K562 (cell line): ENCODE data around the gene MAGI2.

Source experiments
- ERF ChIP-seq: fragments of 450-650 bp; formaldehyde crosslinking; IDR thresholded peaks from 2 replicates; pipeline ENCODE4 v1.4.0; 2020; ENCODE audit warnings: mild to moderate bottlenecking, mixed read lengths
- FOXJ3 ChIP-seq: sonication (generic); formaldehyde crosslinking; IDR thresholded peaks from 2 replicates; pipeline ENCODE4 v1.4.0; 2020; ENCODE audit warnings: mild to moderate bottlenecking, missing genetic modification reagents
- HCFC1 ChIP-seq: IDR thresholded peaks from 2 replicates; pipeline ENCODE4 v1.6.1; 2012; ENCODE audit warnings: low read depth, low read length, improper control_type of control experiment
- MYC ChIP-seq, 2 experiments: fragments of 250-450 bp in 1 of 2; sonication (Bioruptor Pico) in 1 of 2; IDR thresholded peaks; 2 replicates each; pipeline versions ENCODE4 v1.5.1 to v1.6.1; 2012 to 2021; ENCODE audit warnings: low read depth in 2 of 2, borderline replicate concordance in 1 of 2, improper control_type of control experiment in 1 of 2, low read length in 1 of 2, mild to moderate bottlenecking in 1 of 2, moderate library complexity in 1 of 2
- POLR2AphosphoS5 ChIP-seq: IDR thresholded peaks from 2 replicates; pipeline ENCODE4 v1.6.1; 2011; ENCODE audit warnings: mild to moderate bottlenecking, low read depth, low read length, moderate library complexity; ENCODE audit not compliant: control insufficient read depth, insufficient read depth
- TF ChIP-seq, protein P1 (sequence below): IDR thresholded peaks from 3 replicates; pipeline ENCODE4 v1.6.1; 2011; ENCODE audit warnings: borderline replicate concordance, mild to moderate bottlenecking, moderate library complexity; ENCODE audit not compliant: insufficient read length; ENCODE audit errors: extremely low read depth
- TF ChIP-seq, protein P2 (sequence below), 3 experiments: IDR thresholded peaks in 2 of 3; conservative IDR thresholded peaks in 1 of 3; 2 replicates each; pipeline ENCODE4 v1.5.1; 2011 to 2012; ENCODE audit warnings: low read length in 3 of 3, mild to moderate bottlenecking in 3 of 3, control low read depth in 2 of 3, improper control_type of control experiment in 1 of 3, inconsistent platforms in 1 of 3, low read depth in 1 of 3, mixed read lengths in 1 of 3, moderate library complexity in 1 of 3; ENCODE audit not compliant: insufficient read depth in 2 of 3

DNA sequence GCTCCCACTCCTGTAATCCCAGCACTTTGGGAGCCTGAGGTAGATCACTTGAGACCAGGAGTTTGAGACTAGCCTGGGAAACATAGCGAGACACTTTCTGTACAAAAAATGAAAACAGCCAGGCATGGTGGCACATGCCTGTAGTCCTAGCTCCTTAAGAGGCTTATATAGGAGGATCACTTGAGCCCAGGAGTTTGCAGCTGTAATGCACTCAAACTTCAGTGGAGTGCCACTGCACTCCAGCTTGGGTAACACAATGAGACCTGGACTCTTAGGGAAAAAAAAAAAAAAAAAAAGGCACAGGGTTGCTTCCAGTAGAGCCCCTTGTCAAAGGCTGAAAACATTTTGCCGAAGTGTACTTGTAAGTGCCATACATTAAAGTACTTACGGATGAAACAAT lies 1459.6 kb downstream of the MAGI2 start:
- TF ChIP-seq ERF (CRISPR knock-in tag) (no peak), POLR2AphosphoS5 (no peak), MYC (IDR thresholded peaks at IDR 0.05; ENCODE audit: low read depth, low read length) (no peak), MYC (CRISPR knock-in tag; IDR thresholded peaks at IDR 0.05; ENCODE audit: borderline replicate concordance, low read depth) (no peak), FOXJ3 (CRISPR knock-in tag) (no peak), HCFC1 (no peak)
- TF ChIP-seq, protein P1, sequence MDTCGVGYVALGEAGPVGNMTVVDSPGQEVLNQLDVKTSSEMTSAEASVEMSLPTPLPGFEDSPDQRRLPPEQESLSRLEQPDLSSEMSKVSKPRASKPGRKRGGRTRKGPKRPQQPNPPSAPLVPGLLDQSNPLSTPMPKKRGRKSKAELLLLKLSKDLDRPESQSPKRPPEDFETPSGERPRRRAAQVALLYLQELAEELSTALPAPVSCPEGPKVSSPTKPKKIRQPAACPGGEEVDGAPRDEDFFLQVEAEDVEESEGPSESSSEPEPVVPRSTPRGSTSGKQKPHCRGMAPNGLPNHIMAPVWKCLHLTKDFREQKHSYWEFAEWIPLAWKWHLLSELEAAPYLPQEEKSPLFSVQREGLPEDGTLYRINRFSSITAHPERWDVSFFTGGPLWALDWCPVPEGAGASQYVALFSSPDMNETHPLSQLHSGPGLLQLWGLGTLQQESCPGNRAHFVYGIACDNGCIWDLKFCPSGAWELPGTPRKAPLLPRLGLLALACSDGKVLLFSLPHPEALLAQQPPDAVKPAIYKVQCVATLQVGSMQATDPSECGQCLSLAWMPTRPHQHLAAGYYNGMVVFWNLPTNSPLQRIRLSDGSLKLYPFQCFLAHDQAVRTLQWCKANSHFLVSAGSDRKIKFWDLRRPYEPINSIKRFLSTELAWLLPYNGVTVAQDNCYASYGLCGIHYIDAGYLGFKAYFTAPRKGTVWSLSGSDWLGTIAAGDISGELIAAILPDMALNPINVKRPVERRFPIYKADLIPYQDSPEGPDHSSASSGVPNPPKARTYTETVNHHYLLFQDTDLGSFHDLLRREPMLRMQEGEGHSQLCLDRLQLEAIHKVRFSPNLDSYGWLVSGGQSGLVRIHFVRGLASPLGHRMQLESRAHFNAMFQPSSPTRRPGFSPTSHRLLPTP = no peak
- TF ChIP-seq, protein P2, sequence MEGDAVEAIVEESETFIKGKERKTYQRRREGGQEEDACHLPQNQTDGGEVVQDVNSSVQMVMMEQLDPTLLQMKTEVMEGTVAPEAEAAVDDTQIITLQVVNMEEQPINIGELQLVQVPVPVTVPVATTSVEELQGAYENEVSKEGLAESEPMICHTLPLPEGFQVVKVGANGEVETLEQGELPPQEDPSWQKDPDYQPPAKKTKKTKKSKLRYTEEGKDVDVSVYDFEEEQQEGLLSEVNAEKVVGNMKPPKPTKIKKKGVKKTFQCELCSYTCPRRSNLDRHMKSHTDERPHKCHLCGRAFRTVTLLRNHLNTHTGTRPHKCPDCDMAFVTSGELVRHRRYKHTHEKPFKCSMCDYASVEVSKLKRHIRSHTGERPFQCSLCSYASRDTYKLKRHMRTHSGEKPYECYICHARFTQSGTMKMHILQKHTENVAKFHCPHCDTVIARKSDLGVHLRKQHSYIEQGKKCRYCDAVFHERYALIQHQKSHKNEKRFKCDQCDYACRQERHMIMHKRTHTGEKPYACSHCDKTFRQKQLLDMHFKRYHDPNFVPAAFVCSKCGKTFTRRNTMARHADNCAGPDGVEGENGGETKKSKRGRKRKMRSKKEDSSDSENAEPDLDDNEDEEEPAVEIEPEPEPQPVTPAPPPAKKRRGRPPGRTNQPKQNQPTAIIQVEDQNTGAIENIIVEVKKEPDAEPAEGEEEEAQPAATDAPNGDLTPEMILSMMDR (IDR thresholded peaks at IDR 0.05 in 2 of 3, conservative IDR thresholded peaks at IDR 0.05 in 1 of 3; ENCODE audit: insufficient read depth in 2 of 3, low read depth in 1 of 3, low read length in 3 of 3) = no peak
